Measurements from ENCODE around the gene DZIP3.

GRCh38 chr3:108546692-108547091, 42.8 kb upstream of the DZIP3 start:
- no peak for TF ChIP-seq CTCF (IDR thresholded peaks at IDR 0.05; ENCODE audit: low read depth, low read length)
- no peak for TF ChIP-seq EZH2phosphoT487 (IDR thresholded peaks at IDR 0.05; ENCODE audit: low read depth)

Data from OCI-LY3 (cell line).